HG02798 (cell line): Measurements from ENCODE around the gene NPTXR.

ENCODE experiments used
- ATAC-seq: cut with Tn5 transposase; IDR thresholded peaks from one replicate; pipeline ENCODE4 v1.9.1; 2021; ENCODE audit warnings: mild to moderate bottlenecking; ENCODE audit not compliant: unreplicated experiment, poor library complexity

The NPTXR gene

DNA sequence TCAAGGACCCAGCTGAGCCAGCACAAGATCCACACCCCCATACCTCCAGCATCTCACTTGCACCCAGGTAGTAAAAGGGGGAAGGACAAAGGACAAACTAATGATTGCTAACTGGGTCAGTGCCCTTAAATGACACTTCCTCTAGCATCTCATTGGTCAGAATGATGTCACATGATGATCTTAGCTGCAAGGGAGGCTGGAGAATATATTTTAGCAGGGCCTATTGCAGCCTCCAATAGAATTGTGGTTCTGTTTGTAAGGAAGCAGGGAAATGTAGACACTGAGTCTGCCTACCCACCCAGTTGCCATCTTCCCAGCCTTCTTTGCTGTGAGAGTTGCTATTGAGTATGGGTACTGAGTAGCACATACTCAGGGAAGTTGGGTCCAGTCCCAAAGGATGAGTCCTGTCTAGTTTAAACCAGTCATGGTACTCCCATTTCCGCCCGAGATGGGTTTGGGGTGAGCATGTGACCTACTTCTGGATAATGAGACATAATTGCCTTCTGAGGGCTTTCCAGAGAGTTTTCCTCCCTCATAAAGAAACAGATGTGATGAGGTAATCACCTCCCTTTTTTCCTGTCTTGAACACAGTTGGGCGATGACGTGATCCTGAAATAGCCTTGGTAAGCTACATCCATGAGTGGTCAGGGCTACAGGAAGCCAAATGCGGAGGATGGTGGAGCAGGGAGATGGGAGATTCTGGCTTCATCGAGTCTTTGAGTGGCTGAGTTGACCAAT lies 44.4 kb downstream of the NPTXR start:
- no peak for ATAC-seq

DNA sequence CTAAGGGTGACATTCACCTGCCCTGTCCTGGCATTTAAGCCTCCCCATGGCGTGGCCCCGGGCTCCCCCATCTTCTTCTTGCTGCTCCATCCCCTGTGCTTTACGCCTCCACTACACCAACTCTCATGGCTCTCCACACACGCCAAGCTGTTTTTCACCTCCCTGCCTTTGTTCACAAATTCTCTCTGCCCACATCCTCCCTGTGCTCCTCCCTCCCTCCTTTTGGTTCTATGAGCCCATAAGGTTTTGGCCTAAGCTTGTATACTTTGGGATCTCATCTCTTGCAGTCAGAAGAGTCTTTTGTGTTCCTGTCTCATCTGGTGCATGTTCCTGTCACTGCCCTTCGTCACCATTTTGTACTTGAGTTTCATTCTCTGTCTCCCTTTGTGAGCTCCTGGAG lies 45.3 kb downstream of the NPTXR start:
- ATAC-seq = no peak

- ATAC-seq = no peak
These were observed 47.4 kb downstream of the NPTXR start for GRCh38 chr22:38796262-38796957.

- no peak for ATAC-seq
These were observed 48.3 kb downstream of the NPTXR start for GRCh38 chr22:38795569-38795968.

- peak; percentile 97 for ATAC-seq
These were observed 49.9 kb downstream of the NPTXR start, which contains the start of gene DNAL4 for GRCh38 chr22:38793721-38794466. TSS of gene DNAL4 (minus strand) at chr22:38794143. CDS start at chr22:38782731, 11,412 bp downstream.

- no peak for ATAC-seq
These were observed 50.5 kb downstream of the NPTXR start for GRCh38 chr22:38793317-38793716.

DNA sequence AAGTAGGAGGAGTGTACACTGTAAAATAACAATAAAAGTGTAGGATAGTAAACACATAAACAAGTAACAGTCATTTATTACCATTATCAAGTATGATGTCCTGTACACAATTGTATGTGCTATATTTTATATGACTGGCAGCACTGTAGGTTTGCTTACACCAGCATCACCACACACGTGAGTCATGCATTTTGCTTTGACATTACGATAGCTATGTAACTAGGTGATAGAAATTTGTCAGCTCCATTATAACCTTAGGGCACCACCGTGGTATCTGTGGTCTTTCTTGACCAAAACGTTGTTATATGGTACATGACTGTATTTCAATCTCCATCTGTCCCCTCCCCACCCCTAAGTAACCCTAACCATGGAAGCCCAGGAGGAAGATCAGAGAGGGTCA lies 51.0 kb downstream of the NPTXR start:
- ATAC-seq = no peak

- no peak for ATAC-seq
These were observed 54.2 kb downstream of the NPTXR start for GRCh38 chr22:38789606-38790005.

- ATAC-seq = no peak
These were observed 55.0 kb downstream of the NPTXR start for GRCh38 chr22:38788846-38789245.

DNA sequence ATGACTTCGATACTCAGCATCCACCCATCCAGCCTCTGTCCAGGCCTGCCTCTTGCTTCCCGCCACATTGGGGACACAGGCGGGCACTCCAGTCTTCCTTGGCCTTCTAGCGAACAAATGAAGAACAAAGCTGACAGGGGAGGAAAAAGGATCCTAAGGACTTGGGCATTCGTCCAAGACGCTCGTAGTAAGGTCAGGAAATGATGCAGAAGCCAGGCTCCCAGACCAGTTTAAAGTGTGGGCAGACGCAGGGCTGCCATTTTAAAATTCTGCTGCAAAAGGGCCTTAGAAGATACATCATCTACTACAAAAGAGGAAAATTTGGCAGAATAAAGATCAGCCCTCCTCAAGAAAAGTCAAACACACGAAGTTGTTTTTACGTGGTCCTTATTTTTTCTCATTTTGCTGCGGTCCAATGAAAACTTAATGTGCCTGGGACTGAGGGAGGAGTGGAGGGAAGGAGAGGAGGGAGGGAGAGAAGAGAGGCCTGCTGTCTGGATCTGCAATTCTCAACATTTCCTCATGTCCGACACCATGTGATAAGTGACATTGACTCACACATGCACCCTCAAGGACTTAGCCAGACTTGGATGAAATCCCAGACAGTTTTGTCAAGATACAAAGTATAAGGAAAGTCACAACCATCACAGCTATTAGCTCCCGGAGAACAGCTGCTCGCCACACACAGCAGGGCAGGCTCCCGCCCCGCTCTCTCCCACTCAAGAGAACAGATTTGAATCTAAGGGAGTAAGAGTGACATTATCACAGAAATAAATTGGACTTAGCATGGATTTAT lies 55.6 kb downstream of the NPTXR start:
- ATAC-seq = no peak

DNA sequence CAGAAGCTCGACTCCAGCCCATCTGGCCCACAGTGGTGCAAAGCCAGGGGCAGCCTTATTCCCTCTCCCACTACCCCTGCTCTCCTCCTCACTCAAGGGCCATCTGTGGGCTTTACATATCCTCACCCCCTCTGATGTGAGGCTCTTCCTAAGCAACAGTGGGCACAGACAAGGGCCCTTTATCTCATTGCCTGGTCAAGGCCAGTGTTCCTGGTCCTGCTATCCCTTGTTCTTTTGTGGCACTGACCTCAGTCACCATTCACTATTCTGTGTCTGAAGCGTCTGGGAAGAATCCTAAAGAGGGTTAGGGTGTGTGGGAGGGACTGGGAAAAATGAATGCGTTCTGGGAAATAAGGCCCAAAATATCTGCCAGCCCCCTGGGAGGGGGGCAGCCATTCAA lies 57.2 kb downstream of the NPTXR start:
- no peak for ATAC-seq

GRCh38 chr22:38784856-38785255 lies 59.0 kb downstream of the NPTXR start:
- ATAC-seq = no peak

GRCh38 chr22:38784035-38784434 lies 59.8 kb downstream of the NPTXR start:
- no peak for ATAC-seq

DNA sequence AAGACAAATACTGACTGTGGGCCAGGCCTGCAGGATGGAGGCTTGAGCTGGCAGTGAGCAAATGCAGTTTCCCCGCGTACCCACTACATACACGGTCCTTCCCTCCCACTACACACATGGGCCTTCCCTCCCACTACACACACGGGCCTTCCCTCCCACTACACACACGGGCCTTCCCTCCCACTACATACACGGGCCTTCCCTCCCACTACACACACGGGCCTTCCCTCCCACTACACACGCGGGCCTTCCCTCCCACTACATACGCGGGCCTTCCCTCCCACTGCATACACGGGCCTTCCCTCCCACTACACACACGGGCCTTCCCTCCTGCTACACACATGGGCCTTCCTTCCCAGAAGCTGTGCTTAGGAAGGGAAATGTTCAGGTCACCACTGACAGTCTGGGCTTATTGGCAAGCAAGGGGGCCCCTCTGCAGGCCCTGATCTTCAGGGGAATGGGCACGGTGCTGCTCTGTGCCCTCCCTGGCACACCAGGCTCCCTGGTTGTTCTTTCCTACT lies 60.7 kb downstream of the NPTXR start:
- no peak for ATAC-seq

GRCh38 chr22:38782402-38783094 lies 61.3 kb downstream of the NPTXR start:
- no peak for ATAC-seq

DNA sequence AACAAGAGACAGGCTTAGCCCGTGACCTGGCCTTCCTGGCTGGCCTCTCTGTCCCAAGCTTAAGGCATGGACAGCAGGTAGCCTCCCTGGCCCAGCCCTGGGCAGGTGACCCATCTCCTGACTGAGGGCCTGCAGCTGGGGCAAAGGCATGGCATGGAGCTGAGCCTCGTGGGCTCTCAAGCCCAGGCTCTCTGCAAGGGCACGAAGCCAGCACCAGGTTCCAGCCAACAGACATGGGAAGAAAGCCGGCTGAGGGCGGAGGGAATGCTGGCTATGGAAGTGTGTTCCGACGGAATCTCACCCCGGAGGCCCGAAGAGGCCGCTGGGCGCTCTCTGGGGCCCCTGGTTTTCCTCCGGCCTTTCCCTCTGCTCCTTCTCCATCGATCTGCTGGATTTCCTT lies 62.8 kb downstream of the NPTXR start:
- ATAC-seq = no peak

DNA sequence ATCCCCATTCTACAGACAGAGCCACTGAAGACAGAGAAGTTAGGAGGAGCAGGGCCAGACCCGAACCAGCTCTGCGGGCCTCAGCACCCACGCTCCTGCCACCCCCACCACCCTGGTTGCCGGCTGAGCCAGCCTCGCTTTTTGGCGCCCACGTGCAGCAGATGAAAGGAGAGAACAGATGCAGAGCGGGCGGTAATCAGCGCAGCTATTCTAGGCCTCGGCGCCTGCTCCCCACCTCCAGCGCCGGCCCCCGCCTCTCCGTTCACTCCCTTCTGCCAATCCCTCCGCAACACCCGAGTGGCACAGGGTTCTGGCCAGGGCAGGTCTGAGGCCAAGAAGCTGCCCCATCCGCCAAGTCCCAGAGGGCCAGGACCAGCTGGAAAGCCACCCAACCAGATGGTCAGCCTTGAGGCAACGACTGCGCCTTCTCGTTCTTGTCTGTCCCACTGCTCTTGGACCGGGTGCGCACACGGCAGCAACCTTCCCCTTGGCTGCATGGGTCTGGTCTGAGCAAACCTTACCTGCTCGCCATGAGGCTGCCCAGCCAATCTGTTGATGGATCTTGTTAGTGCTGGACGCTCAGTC lies 66.6 kb downstream of the NPTXR start:
- no peak for ATAC-seq

DNA sequence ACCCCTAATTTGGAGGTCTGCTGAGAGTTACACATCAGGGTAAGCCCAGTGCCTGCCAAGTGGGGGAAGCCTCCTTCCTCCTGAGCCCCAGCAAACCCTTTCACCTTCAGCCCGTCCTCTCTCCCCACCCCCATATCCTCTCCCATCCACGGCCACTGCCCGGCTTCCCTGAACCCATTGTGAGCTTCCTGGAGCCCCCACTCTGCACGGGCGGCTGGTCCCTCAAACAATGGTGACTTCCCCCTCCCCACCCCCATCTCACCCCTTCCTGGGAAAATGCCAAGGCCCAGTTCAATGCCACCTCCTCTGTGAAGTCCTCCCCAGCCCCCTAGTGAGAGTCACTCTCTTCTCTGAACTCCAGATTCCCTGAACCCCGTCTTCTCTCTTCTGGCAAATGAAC lies 67.7 kb downstream of the NPTXR start:
- ATAC-seq = no peak

GRCh38 chr22:38775656-38776055 lies 68.2 kb downstream of the NPTXR start:
- ATAC-seq = no peak
